ENCODE data around the gene ASXL3. TPM values are rescaled to one million over a fixed set of nuclear protein-coding genes. Genes with fewer than 3 reads are reported as not detected.

The ASXL3 gene
- total and polyA plus RNA-seq, 7 experiments from 2014 or later, result not detected

GRCh38 chr18:33696332-33697162 is 118.5 kb downstream of the ASXL3 start:
- Histone ChIP-seq H3K27me3 (ENCODE audit: control insufficient read depth in 2 of 2, insufficient read depth in 2 of 2, low read length in 2 of 2) (no peaks in the 10 kb centered on the region), H3K36me3 (ENCODE audit: control insufficient read depth in 2 of 3, insufficient read depth in 3 of 3, low read length in 3 of 3) (no peaks in the 10 kb centered on the region), H3K4me1 (ENCODE audit: control insufficient read depth in 2 of 2, insufficient read depth in 2 of 2, low read length in 2 of 2) (no peaks in the 10 kb centered on the region), H3K27ac (ENCODE audit: low read depth, low read length) (no peak overlapping the region), H3K4me3 (ENCODE audit: low read length) (no peak overlapping the region), H3K9me3 (ENCODE audit: control insufficient read depth in 2 of 3, low read length in 3 of 3) (no peaks in the 10 kb centered on the region)
- Mint-ChIP-seq H3K9me3 (peaks cover 0 to 11% (median 5%) of the 10 kb centered on the region in 11 donors), H3K4me1 (peaks cover 0 to 1% (median 0%) of the 10 kb centered on the region in 7 donors), H3K4me3 (no peak overlapping the region), H3K27ac (no peak overlapping the region), H3K36me3 (no peaks in the 10 kb centered on the region), H3K27me3 (no peaks in the 10 kb centered on the region)
- ChIA-PET POLR2A (no interaction called here), CTCF (no interaction called here)
- ATAC-seq (no peak), DNase-seq (no peak)
- intact Hi-C loops (cut with micrococcal nuclease), result no loop called here

GRCh38 chr18:33697498-33697897 is 119.5 kb downstream of the ASXL3 start:
- intact Hi-C loops (cut with micrococcal nuclease), result no loop called here
- Histone ChIP-seq H3K4me1 (ENCODE audit: control insufficient read depth in 2 of 2, insufficient read depth in 2 of 2, low read length in 2 of 2) (no peaks in the 10 kb centered on the region), H3K9me3 (ENCODE audit: control insufficient read depth in 2 of 3, low read length in 3 of 3) (no peaks in the 10 kb centered on the region), H3K36me3 (ENCODE audit: control insufficient read depth in 2 of 3, insufficient read depth in 3 of 3, low read length in 3 of 3) (no peaks in the 10 kb centered on the region), H3K27me3 (ENCODE audit: control insufficient read depth in 2 of 2, insufficient read depth in 2 of 2, low read length in 2 of 2) (no peaks in the 10 kb centered on the region), H3K4me3 (ENCODE audit: low read length) (no peak overlapping the region), H3K27ac (ENCODE audit: low read depth, low read length) (no peak overlapping the region)
- CTCF ChIA-PET, result no interaction called here
- DNase-seq, result no peak
- H3K4me1 Mint-ChIP-seq, result no peaks in the 10 kb centered on the region
- no peaks in the 10 kb centered on the region for H3K27me3 Mint-ChIP-seq
- ATAC-seq, result no peak
- no peak overlapping the region for H3K4me3 Mint-ChIP-seq
- peaks cover 0 to 11% (median 1%) of the 10 kb centered on the region in 11 donors for H3K9me3 Mint-ChIP-seq
- H3K36me3 Mint-ChIP-seq, result no peaks in the 10 kb centered on the region
- H3K27ac Mint-ChIP-seq, result no peak overlapping the region
- POLR2A ChIA-PET, result no interaction called here

GRCh38 chr18:33699372-33699771 is 121.4 kb downstream of the ASXL3 start:
- intact Hi-C loops (cut with micrococcal nuclease), result no loop called here
- Mint-ChIP-seq H3K27me3 (no peaks in the 10 kb centered on the region), H3K4me1 (no peaks in the 10 kb centered on the region), H3K4me3 (no peak overlapping the region), H3K27ac (no peak overlapping the region), H3K9me3 (peaks cover 0 to 2% (median 0%) of the 10 kb centered on the region in 11 donors), H3K36me3 (no peaks in the 10 kb centered on the region)
- no peaks in the 10 kb centered on the region for H3K36me3 ChIP-seq (ENCODE audit: control insufficient read depth in 2 of 3, insufficient read depth in 3 of 3, low read length in 3 of 3)
- H3K4me1 ChIP-seq (ENCODE audit: control insufficient read depth in 2 of 2, insufficient read depth in 2 of 2, low read length in 2 of 2), result no peaks in the 10 kb centered on the region
- POLR2A ChIA-PET, result no interaction called here
- no peaks in the 10 kb centered on the region for H3K9me3 ChIP-seq (ENCODE audit: control insufficient read depth in 2 of 3, low read length in 3 of 3)
- no peak overlapping the region for H3K4me3 ChIP-seq (ENCODE audit: low read length)
- ATAC-seq (no peak), DNase-seq (no peak)
- no peak overlapping the region for H3K27ac ChIP-seq (ENCODE audit: low read depth, low read length)
- CTCF ChIA-PET, result no interaction called here
- H3K27me3 ChIP-seq (ENCODE audit: control insufficient read depth in 2 of 2, insufficient read depth in 2 of 2, low read length in 2 of 2), result no peaks in the 10 kb centered on the region

- no peak overlapping the region for H3K4me3 Mint-ChIP-seq
These were observed 122.5 kb downstream of the ASXL3 start for GRCh38 chr18:33700513-33700976.

GRCh38 chr18:33702625-33703024 is 124.6 kb downstream of the ASXL3 start:
- H3K36me3 Mint-ChIP-seq, result no peaks in the 10 kb centered on the region
- ChIA-PET CTCF (no interaction called here), POLR2A (no interaction called here)
- no peak overlapping the region for H3K27ac Mint-ChIP-seq
- Histone ChIP-seq H3K4me3 (ENCODE audit: low read length) (no peak overlapping the region), H3K4me1 (ENCODE audit: control insufficient read depth in 2 of 2, insufficient read depth in 2 of 2, low read length in 2 of 2) (no peaks in the 10 kb centered on the region), H3K36me3 (ENCODE audit: control insufficient read depth in 2 of 3, insufficient read depth in 3 of 3, low read length in 3 of 3) (no peaks in the 10 kb centered on the region), H3K27ac (ENCODE audit: low read depth, low read length) (no peak overlapping the region), H3K27me3 (ENCODE audit: control insufficient read depth in 2 of 2, insufficient read depth in 2 of 2, low read length in 2 of 2) (no peaks in the 10 kb centered on the region), H3K9me3 (ENCODE audit: control insufficient read depth in 2 of 3, low read length in 3 of 3) (no peaks in the 10 kb centered on the region)
- H3K27me3 Mint-ChIP-seq, result no peaks in the 10 kb centered on the region
- DNase-seq, result no peak
- no peak overlapping the region for H3K4me3 Mint-ChIP-seq
- intact Hi-C loops (cut with micrococcal nuclease), result no loop called here
- ATAC-seq, result no peak
- H3K4me1 Mint-ChIP-seq, result no peaks in the 10 kb centered on the region
- H3K9me3 Mint-ChIP-seq, result peaks cover 0 to 2% (median 0%) of the 10 kb centered on the region in 11 donors

More at GRCh38 chr18:33700513-33700976, 122.5 kb downstream of the ASXL3 start:
- Mint-ChIP-seq H3K36me3 (no peaks in the 10 kb centered on the region), H3K9me3 (peaks cover 0 to 2% (median 0%) of the 10 kb centered on the region in 11 donors), H3K27me3 (no peaks in the 10 kb centered on the region), H3K27ac (no peak overlapping the region), H3K4me1 (no peaks in the 10 kb centered on the region)
- Histone ChIP-seq H3K27ac (ENCODE audit: low read depth, low read length) (no peak overlapping the region), H3K27me3 (ENCODE audit: control insufficient read depth in 2 of 2, insufficient read depth in 2 of 2, low read length in 2 of 2) (no peaks in the 10 kb centered on the region), H3K9me3 (ENCODE audit: control insufficient read depth in 2 of 3, low read length in 3 of 3) (no peaks in the 10 kb centered on the region), H3K4me3 (ENCODE audit: low read length) (no peak overlapping the region), H3K4me1 (ENCODE audit: control insufficient read depth in 2 of 2, insufficient read depth in 2 of 2, low read length in 2 of 2) (no peaks in the 10 kb centered on the region), H3K36me3 (ENCODE audit: control insufficient read depth in 2 of 3, insufficient read depth in 3 of 3, low read length in 3 of 3) (no peaks in the 10 kb centered on the region)
- intact Hi-C loops (cut with micrococcal nuclease), result no loop called here
- CTCF ChIA-PET, result no interaction called here
- ATAC-seq (no peak), DNase-seq (no peak)
- POLR2A ChIA-PET, result no interaction called here

GRCh38 chr18:33706391-33706790 is 128.4 kb downstream of the ASXL3 start:
- intact Hi-C loops (cut with micrococcal nuclease), result no loop called here
- H3K4me1 Mint-ChIP-seq, result no peaks in the 10 kb centered on the region
- no peak for DNase-seq
- no peak overlapping the region for H3K27ac ChIP-seq (ENCODE audit: low read depth, low read length)
- no peaks in the 10 kb centered on the region for H3K36me3 Mint-ChIP-seq
- no peaks in the 10 kb centered on the region for H3K36me3 ChIP-seq (ENCODE audit: control insufficient read depth in 2 of 3, insufficient read depth in 3 of 3, low read length in 3 of 3)
- H3K4me3 ChIP-seq (ENCODE audit: low read length), result no peak overlapping the region
- peaks cover 0 to 2% (median 0%) of the 10 kb centered on the region in 11 donors for H3K9me3 Mint-ChIP-seq
- H3K27me3 ChIP-seq (ENCODE audit: control insufficient read depth in 2 of 2, insufficient read depth in 2 of 2, low read length in 2 of 2), result no peaks in the 10 kb centered on the region
- H3K4me1 ChIP-seq (ENCODE audit: control insufficient read depth in 2 of 2, insufficient read depth in 2 of 2, low read length in 2 of 2), result no peaks in the 10 kb centered on the region
- ATAC-seq, result no peak
- no peak overlapping the region for H3K4me3 Mint-ChIP-seq
- H3K9me3 ChIP-seq (ENCODE audit: control insufficient read depth in 2 of 3, low read length in 3 of 3), result no peaks in the 10 kb centered on the region
- CTCF ChIA-PET, result no interaction called here
- POLR2A ChIA-PET, result no interaction called here
- H3K27me3 Mint-ChIP-seq, result no peaks in the 10 kb centered on the region
- H3K27ac Mint-ChIP-seq, result no peak overlapping the region

GRCh38 chr18:33708876-33709275 is 130.9 kb downstream of the ASXL3 start:
- Mint-ChIP-seq H3K4me3 (no peak overlapping the region), H3K36me3 (no peaks in the 10 kb centered on the region), H3K4me1 (no peaks in the 10 kb centered on the region), H3K27me3 (no peaks in the 10 kb centered on the region), H3K27ac (no peak overlapping the region), H3K9me3 (peaks cover 0 to 5% (median 0%) of the 10 kb centered on the region in 11 donors)
- H3K36me3 ChIP-seq (ENCODE audit: control insufficient read depth in 2 of 3, insufficient read depth in 3 of 3, low read length in 3 of 3), result no peaks in the 10 kb centered on the region
- DNase-seq (no peak), ATAC-seq (no peak)
- H3K27ac ChIP-seq (ENCODE audit: low read depth, low read length), result no peak overlapping the region
- no peaks in the 10 kb centered on the region for H3K4me1 ChIP-seq (ENCODE audit: control insufficient read depth in 2 of 2, insufficient read depth in 2 of 2, low read length in 2 of 2)
- no peaks in the 10 kb centered on the region for H3K9me3 ChIP-seq (ENCODE audit: control insufficient read depth in 2 of 3, low read length in 3 of 3)
- H3K27me3 ChIP-seq (ENCODE audit: control insufficient read depth in 2 of 2, insufficient read depth in 2 of 2, low read length in 2 of 2), result no peaks in the 10 kb centered on the region
- intact Hi-C loops (cut with micrococcal nuclease), result no loop called here
- ChIA-PET POLR2A (no interaction called here), CTCF (no interaction called here)
- H3K4me3 ChIP-seq (ENCODE audit: low read length), result no peak overlapping the region
